ENCODE data around the gene PLEKHJ1.
"Not testable (repeated sequence)": the region's sequence is repeated elsewhere in the genome, so short reads cannot be mapped to it uniquely, and the experiment has no call there.

The PLEKHJ1 gene

DNA sequence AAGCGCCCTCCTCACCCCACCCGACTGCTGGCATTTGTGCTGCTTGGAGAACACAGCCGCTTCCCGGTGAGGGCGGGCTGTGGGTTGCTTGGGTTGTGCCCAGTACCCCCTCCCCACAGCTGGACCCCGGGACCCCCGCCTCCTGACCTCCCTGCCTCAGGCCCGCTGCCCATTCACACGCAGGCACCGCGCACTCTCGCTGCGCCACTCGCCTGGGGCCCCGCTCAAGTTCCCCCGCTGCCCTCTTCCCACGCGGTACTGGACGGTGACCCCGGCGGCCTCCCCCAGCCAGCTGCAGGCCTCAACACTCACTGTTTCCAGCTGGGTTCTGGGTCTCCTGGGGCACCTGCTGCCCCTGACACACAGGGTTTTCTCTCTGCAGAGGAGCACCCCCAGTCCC, 16.4 kb downstream of the PLEKHJ1 start:
- DNase-seq (ENCODE audit: low read depth): no peak

DNA sequence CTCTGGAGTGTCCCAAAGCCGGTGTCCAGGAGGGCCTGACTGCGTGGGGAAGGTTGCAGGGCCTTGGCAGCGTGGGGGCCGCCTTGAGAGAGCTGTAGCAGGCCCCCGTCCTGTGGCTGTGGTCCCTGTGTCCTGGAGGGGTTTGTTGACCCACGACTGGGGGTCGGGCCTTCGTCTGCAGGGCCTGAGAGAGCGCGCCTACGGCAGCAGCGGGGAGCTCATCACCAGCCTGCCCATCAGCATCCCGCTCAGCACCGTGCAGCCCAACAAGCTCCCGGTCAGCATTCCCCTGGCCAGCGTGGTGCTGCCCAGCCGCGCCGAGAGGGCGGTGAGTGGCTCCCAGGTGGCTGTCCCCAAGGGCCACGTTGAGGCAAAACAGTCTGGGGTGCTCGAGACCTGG, 18.5 kb downstream of the PLEKHJ1 start:
- DNase-seq (ENCODE audit: low read depth): no peak

DNA sequence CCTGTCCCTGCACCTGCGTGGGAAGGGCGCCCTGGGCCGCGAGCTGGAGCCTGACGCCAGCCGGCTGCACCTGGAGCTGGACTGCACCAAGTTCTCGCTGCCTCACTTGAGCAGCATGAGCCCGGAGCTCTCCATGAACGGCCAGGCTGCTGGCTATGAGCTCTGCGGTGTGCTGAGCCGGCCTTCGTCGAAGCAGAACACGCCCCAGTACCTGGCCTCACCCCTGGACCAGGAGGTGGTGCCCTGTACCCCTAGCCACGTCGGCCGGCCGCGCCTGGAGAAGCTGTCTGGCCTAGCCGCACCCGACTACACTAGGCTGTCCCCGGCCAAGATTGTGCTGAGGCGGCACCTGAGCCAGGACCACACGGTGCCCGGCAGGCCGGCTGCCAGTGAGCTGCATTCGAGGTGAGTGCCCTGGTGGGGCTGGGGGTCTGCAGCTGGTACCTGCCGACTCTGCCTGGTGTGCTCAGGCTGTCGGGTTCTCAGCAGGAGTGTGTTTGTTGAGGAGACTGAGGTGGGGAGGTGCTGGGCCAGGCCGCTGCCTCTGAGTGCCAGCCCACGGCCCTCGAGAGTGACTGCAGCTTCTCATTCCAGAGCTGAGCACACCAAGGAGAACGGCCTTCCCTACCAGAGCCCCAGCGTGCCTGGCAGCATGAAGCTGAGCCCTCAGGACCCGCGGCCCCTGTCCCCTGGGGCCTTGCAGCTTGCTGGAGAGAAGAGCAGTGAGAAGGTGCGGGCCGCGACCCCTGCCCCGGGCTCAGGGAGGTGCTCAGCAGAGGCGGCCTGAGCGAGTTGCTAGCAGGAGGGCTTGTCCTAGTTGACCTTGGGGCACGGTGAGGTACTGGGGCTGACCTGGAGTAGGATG, 19.5 kb downstream of the PLEKHJ1 start:
- DNase-seq (ENCODE audit: low read depth): no peak

DNA sequence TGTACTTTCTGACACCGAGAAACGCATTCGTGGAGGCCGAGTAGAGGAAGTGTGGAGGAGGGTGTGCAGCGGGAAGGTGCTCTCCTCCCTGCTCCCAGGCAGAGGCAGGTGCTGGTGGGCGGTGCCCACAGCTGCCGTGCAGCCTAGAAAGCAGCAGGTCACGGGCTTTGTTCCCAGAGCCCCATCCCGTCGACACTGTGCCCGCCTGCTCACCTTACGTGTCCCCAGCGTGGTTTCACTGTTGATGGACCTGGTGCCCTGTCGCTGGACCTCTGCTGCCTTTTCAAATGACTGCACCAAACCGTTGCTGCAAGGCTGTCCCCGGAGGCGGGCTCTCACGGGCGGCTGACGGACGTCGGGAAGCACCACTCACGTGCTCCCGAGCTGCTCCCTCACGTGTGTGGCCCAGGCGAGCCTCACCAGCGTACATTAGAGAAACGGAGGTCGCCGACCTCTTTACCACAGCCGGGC, 20.8 kb downstream of the PLEKHJ1 start:
- DNase-seq (ENCODE audit: low read depth): no peak

DNA sequence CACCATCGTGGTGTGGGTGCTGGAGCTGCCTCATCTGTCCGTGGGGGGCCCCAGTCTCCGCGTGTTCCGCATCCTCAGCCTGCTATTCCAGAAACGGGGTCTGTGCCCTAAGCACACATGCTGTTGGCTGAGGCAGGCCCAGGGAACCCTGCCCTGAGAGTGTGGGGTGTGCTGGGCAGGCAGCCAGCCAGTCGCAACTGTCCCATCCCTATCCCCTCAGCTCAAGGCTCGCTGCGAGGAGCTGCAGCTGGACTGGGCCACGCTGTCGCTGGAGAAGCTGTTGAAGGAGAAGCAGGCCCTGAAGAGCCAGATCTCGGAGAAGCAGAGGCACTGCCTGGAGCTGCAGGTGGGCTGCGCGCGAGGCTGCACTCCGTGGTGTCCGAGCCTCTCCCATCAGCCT, 21.9 kb downstream of the PLEKHJ1 start:
- DNase-seq (ENCODE audit: low read depth): no peak

DNA sequence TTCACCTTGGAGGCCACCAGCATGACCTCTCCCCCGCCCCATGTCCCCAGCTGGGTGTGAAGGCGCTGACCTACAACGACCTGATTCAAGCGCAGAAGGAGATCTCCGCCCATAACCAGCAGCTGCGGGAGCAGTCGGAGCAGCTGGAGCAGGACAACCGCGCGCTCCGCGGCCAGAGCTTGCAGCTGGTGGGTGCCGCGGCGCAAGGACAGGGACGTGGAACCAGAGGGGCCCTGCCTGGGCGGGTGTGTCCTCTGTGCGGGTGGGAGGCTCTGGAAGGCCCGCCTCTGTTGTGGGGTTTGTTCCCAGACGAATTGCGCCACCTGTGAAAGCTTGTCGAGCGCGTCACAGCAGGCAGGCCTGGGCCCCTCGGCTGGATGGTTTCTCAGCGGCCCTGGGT, 22.3 kb downstream of the PLEKHJ1 start:
- DNase-seq (ENCODE audit: low read depth): no peak

DNA sequence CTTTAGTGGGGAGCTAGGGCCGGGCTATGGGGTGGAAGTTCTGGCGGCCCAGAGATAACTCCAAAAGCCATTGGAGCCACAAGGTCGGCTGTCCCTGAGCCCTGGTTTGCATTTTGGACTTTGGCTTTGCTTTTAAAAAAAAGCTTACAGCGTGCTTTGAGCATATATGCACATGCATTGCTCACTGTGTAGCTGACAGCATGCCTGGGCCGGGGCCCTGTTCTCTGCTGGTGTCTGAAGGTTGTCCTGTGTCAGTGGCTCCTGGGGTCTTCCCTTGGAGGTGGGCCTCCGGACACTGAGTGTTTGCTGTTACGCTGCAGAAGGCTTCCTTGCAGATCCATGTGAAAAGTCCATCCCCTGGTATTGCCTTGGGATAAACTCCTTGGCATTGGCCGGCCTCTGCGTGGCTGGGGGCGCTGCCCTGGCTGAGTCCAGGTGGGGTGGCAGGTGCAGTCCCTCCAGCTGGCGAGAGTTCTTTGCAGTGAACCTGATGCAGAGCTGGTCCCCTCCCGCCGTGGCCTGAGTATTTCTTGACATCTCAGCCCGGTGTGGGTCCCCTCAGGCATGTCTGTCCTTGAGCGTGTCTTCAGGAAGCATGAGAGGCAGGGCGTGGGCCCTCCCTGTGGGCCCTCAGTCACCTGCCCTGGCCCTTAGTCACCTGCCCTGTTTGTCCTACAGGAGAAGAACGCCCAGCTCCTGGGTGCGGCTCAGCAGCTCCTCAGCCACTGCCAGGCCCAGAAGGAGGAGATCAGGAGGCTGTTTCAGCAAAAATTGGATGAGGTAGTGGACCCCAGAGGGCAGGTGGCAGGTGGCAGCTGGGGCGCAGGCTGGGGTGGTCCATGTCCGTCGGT, 23.0 kb downstream of the PLEKHJ1 start:
- no peak for DNase-seq (ENCODE audit: low read depth)

DNA sequence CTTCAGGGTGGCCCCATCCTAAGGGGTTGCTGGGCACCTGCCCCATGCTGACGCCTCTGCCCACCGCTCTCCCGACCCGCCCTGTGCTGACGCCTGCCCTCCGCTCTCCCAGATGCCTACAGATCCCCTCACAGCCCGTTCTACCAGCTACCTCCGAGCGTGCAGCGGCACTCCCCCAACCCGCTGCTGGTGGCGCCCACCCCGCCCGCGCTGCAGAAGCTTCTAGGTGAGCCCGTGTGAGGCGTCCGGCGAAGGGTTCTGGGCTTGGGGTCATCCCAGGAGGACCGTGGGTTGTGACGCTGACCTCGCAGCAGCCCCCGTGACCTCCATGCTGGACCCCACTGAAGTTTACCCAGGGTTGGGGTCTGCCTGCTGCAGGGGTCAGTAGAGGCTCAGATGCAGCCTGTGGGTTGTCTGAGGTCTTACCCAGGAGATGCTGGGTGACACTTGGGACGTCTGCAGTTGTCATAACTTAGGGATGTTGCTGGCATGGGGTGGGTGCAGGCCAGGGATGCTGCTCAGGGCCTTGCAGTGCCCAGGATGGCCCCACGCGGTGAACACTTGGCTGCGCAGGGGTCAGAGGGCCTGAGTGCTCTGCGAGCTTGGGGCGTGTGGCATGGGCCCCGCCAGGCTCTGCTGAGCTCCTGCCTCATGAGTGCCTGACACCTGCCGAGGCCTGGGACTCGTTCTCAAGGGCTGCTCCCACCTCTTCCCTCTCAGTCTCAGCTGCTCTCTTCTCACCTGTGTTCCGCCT, 25.0 kb downstream of the PLEKHJ1 start:
- no peak for DNase-seq (ENCODE audit: low read depth)

DNA sequence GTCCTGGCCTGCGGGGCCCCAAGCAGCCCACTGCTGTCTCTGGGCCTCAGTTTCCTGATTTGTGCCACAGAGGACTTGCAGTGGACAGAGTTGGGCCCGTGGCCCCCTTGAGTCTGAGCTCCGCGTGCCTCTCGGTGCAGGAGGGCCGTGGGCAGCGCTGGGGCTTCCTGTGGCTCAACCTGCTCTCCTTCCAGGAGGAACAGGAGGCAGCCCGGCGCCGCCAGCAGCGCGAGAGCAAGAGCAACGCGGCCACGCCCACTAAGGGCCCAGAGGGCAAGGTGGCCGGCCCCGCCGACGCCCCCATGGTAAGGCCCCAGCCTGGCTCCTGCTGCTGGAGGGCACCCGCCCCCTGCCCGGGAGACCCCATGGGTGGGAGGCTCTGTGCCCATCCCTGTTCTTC, 25.9 kb downstream of the PLEKHJ1 start:
- no peak for DNase-seq (ENCODE audit: low read depth)

DNA sequence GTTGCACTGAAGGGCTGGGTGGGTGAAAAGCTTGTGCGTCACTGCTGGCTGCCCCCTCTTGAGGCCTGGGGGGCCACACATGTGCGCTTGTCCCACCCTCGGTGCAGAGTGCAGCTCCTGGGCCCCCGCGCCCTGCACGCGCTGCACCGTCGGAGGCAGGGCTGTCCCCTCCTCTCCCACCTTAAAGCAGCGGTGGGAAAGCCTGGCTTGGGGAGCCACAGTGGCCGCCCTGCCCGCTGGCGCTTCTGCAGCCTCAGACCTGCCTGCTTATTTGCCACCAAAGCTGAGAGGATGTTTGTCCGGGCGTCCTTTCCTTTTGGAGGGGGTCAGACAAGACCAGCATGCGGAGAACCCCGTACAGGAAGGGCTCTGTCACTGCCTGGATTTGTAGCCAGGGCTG, 26.7 kb downstream of the PLEKHJ1 start:
- no peak for DNase-seq (ENCODE audit: low read depth)

DNA sequence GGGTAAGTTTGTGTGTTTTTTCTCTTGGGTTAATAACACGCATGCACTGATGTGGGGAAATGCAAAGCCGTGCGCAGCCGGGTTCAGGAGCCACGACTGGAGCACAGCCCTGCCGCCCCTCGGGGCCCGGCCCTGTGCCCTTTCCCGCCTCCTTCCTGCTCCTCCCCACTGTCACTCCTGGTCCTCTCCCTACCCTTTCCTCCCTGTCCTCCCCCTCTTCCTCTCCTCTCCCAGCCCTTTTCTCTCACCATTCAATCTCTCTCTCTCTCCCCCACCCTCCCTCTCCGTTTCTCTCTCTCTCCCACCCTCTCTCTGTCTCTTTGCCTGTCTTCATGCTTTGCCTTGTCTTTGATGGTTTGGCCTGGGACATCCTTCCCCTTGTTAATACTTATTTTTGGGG, 27.2 kb downstream of the PLEKHJ1 start:
- no peak for DNase-seq (ENCODE audit: low read depth)

DNA sequence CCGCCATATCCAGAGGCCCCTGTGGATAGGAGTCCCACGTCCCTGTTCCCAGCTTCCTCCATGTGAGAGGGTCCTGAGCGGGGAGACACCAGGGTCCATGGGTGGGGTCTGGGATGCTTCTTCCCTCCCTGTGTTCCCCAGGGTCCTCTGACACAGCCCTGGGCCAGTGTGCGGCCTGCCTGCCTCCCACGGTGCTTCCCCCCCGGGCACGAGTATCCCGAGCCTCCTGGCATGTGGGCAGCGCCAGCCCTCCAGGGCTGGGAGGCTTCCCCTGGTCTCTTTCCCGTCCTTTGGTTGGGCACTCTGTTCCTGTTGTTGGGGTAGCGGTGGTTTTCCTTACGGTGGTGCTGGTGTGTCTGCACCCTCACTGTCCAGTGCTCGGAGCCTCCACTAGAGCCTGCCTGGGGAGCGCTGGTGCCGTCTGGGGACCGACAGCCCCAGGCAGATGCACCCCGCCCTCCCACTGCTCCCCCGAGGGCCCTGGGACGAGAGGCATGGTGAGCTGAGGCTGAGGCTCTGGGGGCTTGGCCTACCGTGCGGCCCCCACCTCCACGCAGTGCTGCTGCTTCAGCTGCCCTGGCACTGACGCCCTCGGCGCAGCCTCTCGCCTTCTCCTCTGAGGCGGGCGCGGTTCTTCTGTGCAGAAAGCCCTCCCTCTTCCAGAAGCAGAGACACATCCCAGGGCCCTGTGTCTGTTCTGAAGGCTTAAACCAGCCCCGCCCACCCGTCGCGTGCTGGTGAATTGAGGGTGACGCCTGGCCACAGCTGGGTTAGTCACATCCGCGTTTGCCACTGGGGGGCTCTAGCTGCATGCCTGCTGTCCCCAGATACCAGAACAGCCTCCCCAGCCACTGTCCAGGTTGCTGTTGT, 27.9 kb downstream of the PLEKHJ1 start:
- DNase-seq (ENCODE audit: low read depth): no peak

DNA sequence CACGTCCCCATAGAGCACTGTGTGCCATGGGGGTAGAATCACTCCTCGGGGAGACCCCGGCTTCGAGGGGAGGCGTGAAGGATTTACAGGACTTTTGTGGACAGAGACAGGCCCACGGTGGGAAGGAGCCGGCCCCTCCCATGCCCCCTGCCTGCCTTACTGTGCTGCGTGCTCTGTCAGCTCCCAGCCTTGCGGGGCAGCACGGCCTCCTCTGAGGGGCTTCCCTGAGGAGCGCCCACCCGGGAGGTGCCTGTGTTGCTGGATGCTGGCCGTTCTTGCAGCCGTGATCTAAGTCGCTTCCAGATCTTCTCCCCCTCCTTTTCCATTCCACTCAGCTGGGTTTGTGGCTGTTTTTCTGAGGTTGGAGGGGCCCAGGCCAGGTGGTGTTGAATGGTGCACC, 29.1 kb downstream of the PLEKHJ1 start:
- DNase-seq (ENCODE audit: low read depth): no peak

DNA sequence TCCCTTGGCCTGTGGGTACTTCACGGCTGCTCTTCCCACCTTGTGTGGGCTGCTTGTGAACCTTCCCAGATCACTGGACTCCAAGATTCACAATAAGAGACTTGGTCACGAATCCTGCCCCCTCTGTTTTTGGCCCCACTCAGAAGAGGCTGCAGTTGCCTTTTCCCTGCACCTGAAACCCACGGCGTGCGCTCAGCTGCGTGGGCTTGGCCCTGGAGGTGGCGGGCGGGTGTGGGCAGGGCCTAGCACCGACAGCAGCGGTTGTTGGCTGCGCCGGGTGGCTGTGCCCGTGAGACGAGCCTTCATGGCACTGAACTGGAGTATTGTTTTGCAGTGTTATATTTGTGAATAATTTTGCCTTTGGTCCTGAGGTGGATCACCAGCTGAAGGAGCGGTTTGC, 33.8 kb downstream of the PLEKHJ1 start:
- DNase-seq (ENCODE audit: low read depth): no peak

DNA sequence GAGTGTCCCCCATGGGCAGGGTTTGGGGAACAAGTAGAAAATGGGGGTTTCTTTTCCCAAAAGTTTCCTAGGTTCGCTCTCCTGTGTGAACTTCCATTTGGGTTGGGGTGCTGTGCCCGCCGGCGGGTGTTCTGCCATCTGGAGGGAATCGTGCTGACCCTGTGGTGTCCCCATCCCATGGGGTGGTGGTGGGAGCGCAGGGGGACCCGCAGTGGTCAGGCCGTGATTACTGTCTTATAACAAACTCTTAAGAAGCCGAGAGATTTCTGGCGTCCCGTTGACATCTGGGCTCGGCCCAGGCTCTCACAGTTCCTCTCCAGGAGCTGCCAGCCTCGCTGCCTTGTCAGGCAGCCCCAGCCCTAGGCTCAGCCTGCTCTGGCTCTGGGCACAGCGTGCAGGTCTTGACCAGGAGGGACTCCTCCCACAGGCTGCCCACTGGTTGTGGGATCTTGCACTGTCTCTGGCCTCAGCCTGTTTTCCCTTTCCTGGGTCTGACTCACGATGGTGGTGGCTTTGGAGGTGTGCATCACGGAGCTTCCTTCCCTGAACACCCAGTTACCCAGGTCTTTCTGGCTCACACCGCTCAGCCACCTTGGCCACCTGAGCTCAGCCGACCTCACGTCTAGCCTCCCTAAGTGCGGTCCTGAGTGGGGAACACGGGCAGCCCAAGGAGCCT, 34.5 kb downstream of the PLEKHJ1 start:
- no peak for DNase-seq (ENCODE audit: low read depth)

DNA sequence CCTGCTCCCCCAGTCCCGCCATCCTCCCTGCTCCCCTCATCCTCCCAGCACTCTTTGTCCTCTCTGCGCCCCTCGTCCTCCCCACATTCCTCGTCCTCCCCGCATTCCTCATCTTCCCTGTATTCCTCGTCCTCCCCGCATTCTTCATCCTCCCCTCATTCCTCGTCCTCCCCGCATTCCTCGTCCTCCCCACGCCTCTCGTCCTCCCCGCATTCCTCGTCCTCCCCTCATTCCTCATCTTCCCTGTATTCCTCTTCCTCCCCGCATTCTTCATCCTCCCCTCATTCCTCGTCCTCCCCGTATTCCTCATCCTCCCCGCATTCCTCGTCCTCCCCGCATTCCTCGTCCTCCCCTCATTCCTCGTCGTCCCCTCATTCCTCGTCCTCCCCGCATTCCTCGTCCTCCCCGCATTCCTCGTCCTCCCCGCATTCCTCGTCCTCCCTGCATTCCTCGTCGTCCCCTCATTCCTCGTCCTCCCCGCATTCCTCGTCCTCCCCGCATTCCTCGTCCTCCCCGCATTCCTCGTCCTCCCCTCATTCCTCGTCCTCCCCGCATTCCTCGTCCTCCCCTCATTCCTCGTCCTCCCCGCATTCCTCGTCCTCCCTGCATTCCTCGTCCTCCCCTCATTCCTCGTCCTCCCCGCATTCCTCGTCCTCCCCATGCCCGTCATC, 35.4 kb downstream of the PLEKHJ1 start:
- not testable (repeated sequence) for DNase-seq (ENCODE audit: low read depth)

DNA sequence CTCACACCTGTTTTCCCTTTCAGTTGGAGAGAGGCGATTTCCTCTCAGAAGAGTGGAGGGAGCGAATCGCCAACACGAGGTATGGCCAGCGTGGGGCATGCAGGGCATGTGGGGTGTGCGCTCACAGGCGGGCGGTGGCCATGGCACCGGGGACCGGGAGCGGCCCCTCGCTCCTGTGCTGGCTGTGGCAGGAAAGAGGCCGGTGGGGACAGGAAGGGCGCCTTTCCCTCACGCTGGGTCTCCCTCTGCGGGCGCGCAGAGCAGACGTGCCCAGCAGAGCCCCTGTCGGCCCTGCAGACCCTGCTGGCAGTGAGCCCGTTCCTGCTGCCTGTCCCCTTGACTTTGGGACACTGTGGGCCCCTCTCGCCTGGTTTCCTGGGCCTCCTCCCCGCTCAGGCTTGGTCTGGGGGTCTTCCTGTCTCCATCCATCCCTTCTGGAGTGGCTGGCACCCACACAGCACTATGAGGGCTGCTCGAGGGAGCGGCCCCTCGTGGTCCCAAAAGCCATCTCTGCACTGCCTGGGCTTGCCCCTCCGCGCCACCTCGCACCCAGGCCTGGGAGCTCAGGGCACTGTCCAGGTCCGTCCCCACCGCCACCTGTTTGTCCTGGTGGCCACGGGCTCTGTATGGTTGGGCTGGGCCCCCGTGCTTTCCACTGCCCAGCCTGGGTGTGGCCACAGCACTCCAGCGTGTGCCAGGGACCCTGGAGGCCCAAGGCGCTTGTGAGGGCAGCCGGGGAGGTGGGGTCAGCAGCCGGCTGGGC, 36.1 kb downstream of the PLEKHJ1 start:
- no peak for DNase-seq (ENCODE audit: low read depth)

DNA sequence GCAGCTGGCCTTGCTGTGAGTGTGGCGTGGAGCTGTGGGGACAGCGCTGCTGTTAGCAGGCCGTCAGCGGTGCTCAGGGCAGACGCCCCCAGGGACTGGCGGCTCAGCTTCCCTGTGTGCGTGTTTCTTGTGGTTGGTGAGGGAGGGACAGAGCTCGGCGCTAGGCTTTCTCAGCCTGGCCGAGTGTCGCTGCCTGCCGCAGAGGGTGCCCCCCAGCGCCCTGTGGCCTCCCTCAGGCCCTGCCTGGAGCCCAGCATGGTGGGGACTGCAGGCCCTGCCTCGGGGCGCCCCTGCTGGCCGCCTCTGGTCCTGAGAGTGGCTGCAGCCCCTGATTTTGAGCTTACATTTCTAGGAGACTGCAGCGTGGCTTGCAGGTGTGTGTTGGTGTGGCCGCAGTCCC, 36.9 kb downstream of the PLEKHJ1 start:
- no peak for DNase-seq (ENCODE audit: low read depth)

DNA sequence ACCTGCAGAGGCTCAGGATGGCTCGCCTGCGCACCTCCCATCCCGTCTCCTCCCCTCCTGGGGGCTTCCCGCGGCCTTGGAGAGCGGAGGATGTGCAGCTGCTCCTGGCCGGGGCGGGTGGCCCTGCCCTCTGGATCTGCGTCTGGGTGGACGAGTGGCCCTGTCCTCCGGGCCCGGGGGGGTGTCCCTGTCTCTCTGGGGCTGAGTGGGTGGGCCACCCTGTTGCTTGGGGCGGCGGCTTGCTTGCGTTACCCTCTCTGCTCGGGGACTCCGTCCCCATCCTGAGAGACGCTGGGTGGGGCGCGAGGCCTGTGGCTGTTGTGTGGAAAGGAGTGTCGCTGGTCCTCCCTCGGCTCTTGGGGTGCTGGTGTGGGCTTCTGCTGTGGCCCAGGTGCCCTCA, 37.8 kb downstream of the PLEKHJ1 start:
- no peak for DNase-seq (ENCODE audit: low read depth)

DNA sequence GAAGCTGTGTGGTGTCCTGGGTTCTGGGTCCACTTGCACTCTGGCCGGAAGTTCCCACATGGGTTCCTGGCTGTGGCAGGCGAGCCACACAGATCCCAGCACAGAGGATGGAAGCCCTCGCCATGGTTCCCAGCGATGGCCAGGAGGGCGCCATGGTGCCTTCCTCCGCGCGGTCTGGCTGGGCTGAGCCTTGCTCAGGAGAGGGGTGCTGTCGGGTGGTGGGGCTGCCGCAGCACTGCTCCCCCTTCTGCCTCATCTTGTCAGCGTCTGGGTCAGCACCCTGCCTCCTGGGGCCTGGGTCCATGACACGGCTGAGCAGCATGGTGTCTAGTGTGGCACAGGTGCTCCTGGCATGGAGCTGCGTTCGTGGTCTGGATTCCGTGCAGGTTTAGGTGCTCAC, 38.9 kb downstream of the PLEKHJ1 start:
- DNase-seq (ENCODE audit: low read depth): no peak
